Measurements from ENCODE around the gene IQCK. TPM values are rescaled to one million over a fixed set of nuclear protein-coding genes. Genes with fewer than 3 reads are reported as not detected.

The IQCK gene
- total RNA-seq, 2 experiments from 2014 or later: 0.66 to 0.82 TPM

DNA sequence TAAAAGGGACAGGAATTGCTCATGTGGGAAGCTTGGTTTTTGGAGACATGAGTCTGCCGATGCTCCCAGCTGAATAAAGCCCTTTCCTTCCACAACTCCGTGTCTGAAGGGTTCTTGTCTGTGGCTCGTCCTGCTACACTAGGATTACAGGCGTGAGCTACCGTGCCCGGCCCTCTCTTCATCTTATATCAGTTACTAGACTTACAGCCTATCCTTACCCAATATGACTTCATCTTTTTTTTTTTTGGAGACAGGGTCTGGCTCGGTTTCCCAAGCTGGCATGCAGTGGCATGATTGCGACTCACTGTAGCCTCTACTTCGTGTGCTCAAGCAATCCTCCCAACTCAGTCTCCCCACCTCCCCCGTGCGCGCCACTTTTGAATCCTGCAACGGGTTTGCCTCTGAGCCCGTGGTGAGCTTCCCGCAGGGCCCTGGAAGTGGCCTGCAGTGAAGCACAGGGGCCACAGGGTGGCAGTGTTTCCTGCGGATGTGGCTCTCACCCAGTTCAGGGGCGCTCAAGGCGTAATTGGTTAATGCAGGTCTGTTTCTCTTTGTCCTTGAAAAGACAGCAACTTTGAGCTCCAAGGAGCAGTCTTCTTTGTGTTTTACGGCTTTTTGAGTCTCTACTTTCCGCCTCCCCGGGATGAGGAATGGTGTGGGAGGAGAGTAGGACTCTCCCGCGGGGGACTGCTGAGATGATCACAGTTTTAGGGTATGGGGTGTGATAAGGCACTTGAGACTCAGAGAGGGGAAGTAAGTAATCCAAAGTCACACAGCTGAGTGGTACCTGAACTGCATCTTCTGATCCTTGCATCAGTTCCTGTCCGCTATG lies 189.3 kb downstream of the IQCK start:
- H3K36me3 Mint-ChIP-seq: no peaks in the 10 kb centered on the region
- ATAC-seq: peak; percentile 91
- CTCF ChIA-PET: interaction anchor here (0.6 to 5.3 kb wide), 37 partner anchors 8 to 797 kb away, joined by 3 to 69 read pairs (median 4); no protein-coding TSS in a partner anchor
- peaks cover 2% of the 10 kb centered on the region for H3K4me1 Mint-ChIP-seq
- H3K4me3 Mint-ChIP-seq: no peak overlapping the region
- H3K9me3 Mint-ChIP-seq (ENCODE audit: low read depth): no peaks in the 10 kb centered on the region
- DNase-seq: peak; percentile 77
- H3K27ac Mint-ChIP-seq: no peak overlapping the region
- H3K27me3 Mint-ChIP-seq: peaks cover 13% of the 10 kb centered on the region

Other genes starting within 250 kb of the IQCK start
- gene GDE1, start 196.2 kb upstream of the IQCK start, total RNA-seq: 10 to 100 TPM; 21.3 to 31.8 TPM
- 10 to 100 TPM; 45.0 to 45.3 TPM for gene CCP110, start 194.3 kb upstream of the IQCK start, total RNA-seq
- gene VPS35L, start 162.6 kb upstream of the IQCK start, total RNA-seq: 10 to 100 TPM; 43.4 to 47.7 TPM
- 10 to 100 TPM; 20.9 to 24.4 TPM for gene KNOP1, start within 50 bp of the IQCK start, total RNA-seq
- not detected for gene GPRC5B, start 166.6 kb downstream of the IQCK start, total RNA-seq